Smooth muscle cell (in vitro differentiated cells): ENCODE results near the gene DPP4. TPM values are rescaled to one million over a fixed set of nuclear protein-coding genes. Genes with fewer than 3 reads are reported as not detected.

Experiments used
- DNase-seq: peaks from one replicate; lab custom pipeline; 2025; ENCODE audit not compliant: unreplicated experiment; lab: John Stamatoyannopoulos, UW
- H2AFZ ChIP-seq: fragments of 200-600 bp; sonication (generic); 2 replicates; pipeline ENCODE4 v1.6.0; 2016; ENCODE audit warnings: antibody characterized with exemption, low read depth, mild to moderate bottlenecking
- H3F3A ChIP-seq: fragments of 200-600 bp; sonication (generic); 2 replicates; pipeline ENCODE4 v1.6.0; 2017; ENCODE audit warnings: antibody characterized with exemption, low read depth
- H3K27ac ChIP-seq: fragments of 200-600 bp; sonication (generic); 2 replicates; pipeline ENCODE4 v1.5.1; 2016; ENCODE audit warnings: low read depth, mild to moderate bottlenecking
- H3K27me3 ChIP-seq: fragments of 200-600 bp; sonication (generic); 2 replicates; pipeline ENCODE4 v1.6.1; 2016; ENCODE audit warnings: low read depth, mild to moderate bottlenecking
- H3K36me3 ChIP-seq: fragments of 200-600 bp; sonication (generic); 2 replicates; pipeline ENCODE4 v1.5.1; 2016; ENCODE audit warnings: low read depth
- H3K4me1 ChIP-seq: fragments of 200-600 bp; sonication (generic); 2 replicates; pipeline ENCODE4 v1.5.1; 2016; ENCODE audit warnings: low read depth
- H3K4me2 ChIP-seq: fragments of 200-600 bp; sonication (generic); 2 replicates; pipeline ENCODE4 v1.6.0; 2016; ENCODE audit warnings: mild to moderate bottlenecking
- H3K4me3 ChIP-seq: fragments of 200-600 bp; sonication (generic); 2 replicates; pipeline ENCODE4 v1.5.1; 2016; ENCODE audit warnings: mild to moderate bottlenecking
- H3K79me2 ChIP-seq: fragments of 200-600 bp; sonication (generic); 2 replicates; pipeline ENCODE4 v1.6.0; 2016; ENCODE audit warnings: low read depth, mild to moderate bottlenecking
- H3K9ac ChIP-seq: fragments of 200-600 bp; sonication (generic); 2 replicates; pipeline ENCODE4 v1.6.0; 2016; ENCODE audit warnings: low read depth
- H3K9me3 ChIP-seq: fragments of 200-600 bp; sonication (generic); replicated peaks from 2 replicates; pipeline ENCODE4 v1.5.1; 2016; ENCODE audit warnings: low read depth
- H4K20me1 ChIP-seq: fragments of 200-600 bp; sonication (generic); 2 replicates; pipeline ENCODE4 v1.6.0; 2016; ENCODE audit warnings: low read depth
- CTCF ChIP-seq: fragments of 200-600 bp; sonication (generic); IDR thresholded peaks from 2 replicates; pipeline ENCODE4 v1.5.1; 2017; ENCODE audit warnings: borderline replicate concordance, mild to moderate bottlenecking, antibody characterized with exemption; ENCODE audit not compliant: insufficient read depth, poor library complexity, severe bottlenecking
- WGBS: methylation state at CpG from one replicate; pipeline ENCODE4 v1.1.7; 2016; ENCODE audit warnings: low lambda C conversion rate; 5-methylcytosine and 5-hydroxymethylcytosine counted together
- polyA plus RNA-seq: library from polyadenylated mRNA; unstranded; fragments of >200 nt; fragmentation: Nextera tagmentation; extraction: Ambion mirVana; gene quantifications from 2 replicates; pipeline ENCODE4 v1.2.1, GENCODE V29; 2016
- total RNA-seq: library from RNA; depleted of rRNA; stranded (reverse); fragments of >200 nt; gene quantifications from 2 replicates; pipeline ENCODE4 v1.2.3, GENCODE V29; 2014

Gene DPP4
- total and polyA plus RNA-seq, 2 experiments from 2014 or later: 17.6 to 32.0 TPM

GRCh38 chr2:162085090-162085891 is 11.3 kb upstream of the DPP4 start:
- Histone ChIP-seq H3K9me3 (no peaks in the 10 kb centered on the region), H3F3A (peaks cover 7% of the 10 kb centered on the region), H4K20me1 (no peaks in the 10 kb centered on the region), H3K4me2 (peak overlapping the region; percentile 53), H3K4me3 (no peak overlapping the region), H3K36me3 (no peaks in the 10 kb centered on the region), H3K4me1 (peaks cover 18% of the 10 kb centered on the region), H3K9ac (no peak overlapping the region), H3K27ac (peak overlapping the region; percentile 60), H2AFZ (no peak overlapping the region), H3K79me2 (no peaks in the 10 kb centered on the region), H3K27me3 (no peaks in the 10 kb centered on the region)
- 2% methylated on average over 3 of the region's 3 CpGs for WGBS
- no peak for TF ChIP-seq CTCF
- no peak for DNase-seq

GRCh38 chr2:162084536-162084935 is 10.5 kb upstream of the DPP4 start:
- peaks cover 3% of the 10 kb centered on the region for H3K9me3 ChIP-seq
- TF ChIP-seq CTCF: no peak
- no peak overlapping the region for H3K4me3 ChIP-seq
- H3K27ac ChIP-seq: peak overlapping the region; percentile 60
- H4K20me1 ChIP-seq: no peaks in the 10 kb centered on the region
- peaks cover 7% of the 10 kb centered on the region for H3F3A ChIP-seq
- H3K36me3 ChIP-seq: no peaks in the 10 kb centered on the region
- H3K4me2 ChIP-seq: peak overlapping the region; percentile 53
- H3K9ac ChIP-seq: no peak overlapping the region
- no peak for DNase-seq
- 33% methylated on average over 2 of the region's 2 CpGs for WGBS
- no peaks in the 10 kb centered on the region for H3K79me2 ChIP-seq
- H3K4me1 ChIP-seq: peaks cover 16% of the 10 kb centered on the region
- H3K27me3 ChIP-seq: no peaks in the 10 kb centered on the region
- H2AFZ ChIP-seq: no peak overlapping the region

- Histone ChIP-seq H3K4me3 (no peak overlapping the region), H3K27me3 (no peaks in the 10 kb centered on the region), H2AFZ (no peak overlapping the region), H3K36me3 (no peaks in the 10 kb centered on the region), H3K79me2 (no peaks in the 10 kb centered on the region), H3K27ac (no peak overlapping the region), H3K4me1 (peaks cover 16% of the 10 kb centered on the region), H3K9me3 (peaks cover 7% of the 10 kb centered on the region), H4K20me1 (no peaks in the 10 kb centered on the region), H3F3A (peaks cover 7% of the 10 kb centered on the region), H3K4me2 (no peak overlapping the region), H3K9ac (no peak overlapping the region)
- TF ChIP-seq CTCF: no peak
- no peak for DNase-seq
- 83% methylated on average over 3 of the region's 3 CpGs for WGBS
Measured at GRCh38 chr2:162082681-162083080, 8.7 kb upstream of the DPP4 start.

GRCh38 chr2:162082036-162082435 is 8.0 kb upstream of the DPP4 start:
- TF ChIP-seq CTCF: no peak
- H3K9ac ChIP-seq: no peak overlapping the region
- peaks cover 7% of the 10 kb centered on the region for H3K9me3 ChIP-seq
- no peak for DNase-seq
- no peak overlapping the region for H3K27ac ChIP-seq
- no peaks in the 10 kb centered on the region for H3K79me2 ChIP-seq
- 62% methylated on average over 1 of the region's 1 CpG for WGBS
- no peaks in the 10 kb centered on the region for H3K36me3 ChIP-seq
- no peaks in the 10 kb centered on the region for H3K27me3 ChIP-seq
- H3K4me3 ChIP-seq: no peak overlapping the region
- H3K4me1 ChIP-seq: peaks cover 16% of the 10 kb centered on the region
- H4K20me1 ChIP-seq: no peaks in the 10 kb centered on the region
- H3K4me2 ChIP-seq: no peak overlapping the region
- peaks cover 7% of the 10 kb centered on the region for H3F3A ChIP-seq
- H2AFZ ChIP-seq: no peak overlapping the region
